A549 treated with GW870086 at 1 μM for 4 hours (cell line): ENCODE results near the gene MCM8. TPM values are rescaled to one million over a fixed set of nuclear protein-coding genes. Genes with fewer than 3 reads are reported as not detected.

ENCODE experiments used
- total RNA-seq: library from RNA; stranded (reverse); fragments of 200-300 nt; extraction: Qiagen RNA extraction; gene quantifications from 5 replicates; pipeline ENCODE4 v1.2.3, GENCODE V29; 2022; ENCODE audit warnings: low read depth

Gene MCM8
- 17.5 to 23.1 TPM (median 20.9 TPM) in 5 replicates for total RNA-seq

DNA sequence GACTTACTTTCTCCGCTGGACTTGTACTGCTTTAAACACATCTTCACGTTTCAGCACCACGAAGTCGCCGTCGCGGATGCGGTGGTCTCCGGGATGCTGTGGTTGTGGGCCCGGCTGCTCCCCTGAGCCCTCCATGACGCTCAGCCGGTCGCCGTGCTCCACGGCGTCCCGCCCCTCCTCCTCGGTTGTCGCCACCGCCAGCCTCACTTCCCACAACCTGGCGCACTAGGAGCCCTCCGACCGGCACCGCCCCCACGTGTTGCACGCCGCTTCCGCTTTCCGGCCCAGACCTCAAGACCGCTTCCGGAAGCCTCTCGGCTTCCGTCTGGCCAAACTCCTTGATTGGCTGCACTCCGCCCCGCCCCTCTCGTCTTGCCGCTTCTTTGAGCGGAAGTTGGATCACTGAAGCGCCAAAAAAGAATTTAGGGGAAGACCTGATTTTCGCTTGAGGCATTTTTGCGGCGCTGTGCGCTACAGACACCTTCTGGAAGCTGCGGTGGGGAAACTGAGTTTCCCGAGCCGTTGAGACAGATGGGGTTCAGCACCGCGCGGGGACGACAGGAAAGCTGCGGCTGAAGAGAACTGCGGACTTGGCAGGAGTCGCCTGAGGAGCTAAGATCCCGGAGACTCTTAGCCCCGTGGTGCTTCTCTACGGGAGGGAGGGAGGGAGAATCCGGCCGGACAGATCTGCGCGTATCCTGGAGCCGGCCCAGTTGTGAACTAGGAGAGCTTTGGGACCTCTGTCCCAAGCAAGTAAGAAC lies at the start of gene MCM8, which contains the start of gene TRMT6:
MCM8 (plus strand) TSS at position 382 of the 761 bp plus-strand sequence. CDS start 1,364 bp downstream, outside the sequence.
TRMT6 (minus strand) TSS at position 263 of the 761 bp plus-strand sequence; CDS start at position 135, 128 bp downstream.

Other genes starting within 250 kb of the MCM8 start
- gene SHLD1, start 200.3 kb upstream of the MCM8 start, total RNA-seq, result 7.0 to 8.5 TPM (median 7.4 TPM) in 5 replicates
- 2.5 to 3.3 TPM (median 3.0 TPM) in 5 replicates for gene CHGB, start 39.1 kb upstream of the MCM8 start, total RNA-seq
- 39.3 to 42.5 TPM (median 41.2 TPM) in 5 replicates for gene TRMT6, start 119 bp upstream of the MCM8 start, total RNA-seq
- 47.4 to 84.5 TPM (median 75.7 TPM) in 5 replicates for gene CRLS1, start 55.5 kb downstream of the MCM8 start, total RNA-seq
- gene LRRN4, start 103.4 kb downstream of the MCM8 start, total RNA-seq, result 0.05 to 0.06 TPM in 2 of 5 replicates, not detected in the others
- 13.4 to 16.1 TPM (median 15.4 TPM) in 5 replicates for gene FERMT1, start 172.4 kb downstream of the MCM8 start, total RNA-seq